Keratinocyte (primary cell): ENCODE results near the gene MARCHF11.

Experiments
- EZH2 ChIP-seq: IDR thresholded peaks from one replicate; pipeline ENCODE4 v1.6.1; 2012; ENCODE audit warnings: inconsistent platforms, mild to moderate bottlenecking, low read length, moderate library complexity
- TF ChIP-seq, protein P1 (sequence below), 3 experiments: IDR thresholded peaks in 1 of 3; conservative IDR thresholded peaks in 1 of 3; optimal IDR thresholded peaks in 1 of 3; 2 replicates in 2 of 3; 3 replicates in 1 of 3; pipeline versions ENCODE3 to v1.5.1; 2011; ENCODE audit warnings: low read length in 3 of 3, mild to moderate bottlenecking in 3 of 3, moderate library complexity in 2 of 3, control low read depth in 1 of 3, inconsistent platforms in 1 of 3; ENCODE audit not compliant: insufficient read depth in 2 of 3; ENCODE audit errors: extremely low read depth in 1 of 3

DNA sequence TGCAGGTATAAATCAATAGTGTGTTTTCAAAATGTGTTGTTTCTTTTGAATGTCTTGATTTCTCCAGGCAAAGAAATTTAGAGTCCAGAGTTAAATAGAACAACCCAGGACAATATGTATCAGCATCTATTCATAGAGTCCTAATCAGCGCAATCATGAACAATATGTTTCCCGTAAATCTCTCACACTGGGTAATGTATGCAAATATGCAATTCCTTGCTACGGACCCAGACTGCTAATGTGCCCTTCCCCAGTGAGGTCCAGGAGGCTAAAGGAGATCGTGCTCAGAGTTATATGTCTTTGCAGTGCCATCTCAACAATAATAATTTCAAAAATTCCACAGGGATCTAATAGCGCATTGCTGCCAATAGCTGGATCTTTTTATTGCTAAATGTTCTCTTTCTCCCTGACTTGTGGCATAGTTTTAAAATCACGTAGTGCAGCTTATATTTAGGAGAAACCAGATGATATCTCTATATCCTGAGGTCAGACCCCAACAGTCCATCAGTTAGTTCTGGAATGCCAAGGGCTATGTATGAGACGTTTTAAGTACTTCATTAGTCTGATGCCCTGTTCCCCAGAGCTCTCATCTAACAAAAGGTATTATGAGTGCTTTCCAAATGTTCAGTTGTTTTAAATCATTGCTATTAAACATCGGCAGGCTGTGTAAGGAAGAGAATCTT, 145.1 kb downstream of the MARCHF11 start:
- TF ChIP-seq, protein P1, sequence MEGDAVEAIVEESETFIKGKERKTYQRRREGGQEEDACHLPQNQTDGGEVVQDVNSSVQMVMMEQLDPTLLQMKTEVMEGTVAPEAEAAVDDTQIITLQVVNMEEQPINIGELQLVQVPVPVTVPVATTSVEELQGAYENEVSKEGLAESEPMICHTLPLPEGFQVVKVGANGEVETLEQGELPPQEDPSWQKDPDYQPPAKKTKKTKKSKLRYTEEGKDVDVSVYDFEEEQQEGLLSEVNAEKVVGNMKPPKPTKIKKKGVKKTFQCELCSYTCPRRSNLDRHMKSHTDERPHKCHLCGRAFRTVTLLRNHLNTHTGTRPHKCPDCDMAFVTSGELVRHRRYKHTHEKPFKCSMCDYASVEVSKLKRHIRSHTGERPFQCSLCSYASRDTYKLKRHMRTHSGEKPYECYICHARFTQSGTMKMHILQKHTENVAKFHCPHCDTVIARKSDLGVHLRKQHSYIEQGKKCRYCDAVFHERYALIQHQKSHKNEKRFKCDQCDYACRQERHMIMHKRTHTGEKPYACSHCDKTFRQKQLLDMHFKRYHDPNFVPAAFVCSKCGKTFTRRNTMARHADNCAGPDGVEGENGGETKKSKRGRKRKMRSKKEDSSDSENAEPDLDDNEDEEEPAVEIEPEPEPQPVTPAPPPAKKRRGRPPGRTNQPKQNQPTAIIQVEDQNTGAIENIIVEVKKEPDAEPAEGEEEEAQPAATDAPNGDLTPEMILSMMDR (optimal IDR thresholded peaks at IDR 0.05 in 1 of 3, IDR thresholded peaks at IDR 0.05 in 1 of 3, conservative IDR thresholded peaks at IDR 0.05 in 1 of 3; ENCODE audit: extremely low read depth in 1 of 3, insufficient read depth in 2 of 3, low read length in 3 of 3): no peak
- TF ChIP-seq EZH2: no peak
